Brain pericyte (primary cell): ENCODE data around the gene PPP4R3B.
A peak's percentile ranks its signal among the peaks of the same experiment; 100 is the strongest.
"Not testable (repeated sequence)": the region's sequence is repeated elsewhere in the genome, so short reads cannot be mapped to it uniquely, and the experiment has no call there.

Source experiments
- DNase-seq: peaks from one replicate; pipeline ENCODE4 v3.0.0-alpha.2; 2012; ENCODE audit warnings: low read depth, low spot score

PPP4R3B gene

DNA sequence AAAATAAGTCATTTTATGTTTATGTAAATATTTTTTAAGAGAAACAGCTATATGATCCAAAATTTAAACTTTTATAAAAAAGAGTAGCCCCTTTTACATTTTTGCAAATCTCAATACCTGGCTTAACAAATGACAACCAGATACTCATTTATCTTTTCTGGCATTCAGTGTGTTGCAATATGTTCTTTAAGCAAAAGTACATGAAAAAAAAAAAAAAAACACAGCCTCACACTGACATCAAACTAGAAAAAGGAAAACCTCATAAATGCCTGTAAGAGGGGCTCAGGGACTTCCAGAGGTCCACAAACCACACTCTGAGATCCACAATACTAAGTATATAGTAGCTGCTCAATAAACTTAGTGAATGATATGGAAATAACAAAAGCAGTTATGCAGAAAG, 21.9 kb downstream of the PPP4R3B start:
- DNase-seq, result no peak

GRCh38 chr2:55592130-55592529, 25.3 kb downstream of the PPP4R3B start:
- DNase-seq, result no peak

GRCh38 chr2:55590810-55591440, 26.5 kb downstream of the PPP4R3B start:
- DNase-seq, result no peak

DNA sequence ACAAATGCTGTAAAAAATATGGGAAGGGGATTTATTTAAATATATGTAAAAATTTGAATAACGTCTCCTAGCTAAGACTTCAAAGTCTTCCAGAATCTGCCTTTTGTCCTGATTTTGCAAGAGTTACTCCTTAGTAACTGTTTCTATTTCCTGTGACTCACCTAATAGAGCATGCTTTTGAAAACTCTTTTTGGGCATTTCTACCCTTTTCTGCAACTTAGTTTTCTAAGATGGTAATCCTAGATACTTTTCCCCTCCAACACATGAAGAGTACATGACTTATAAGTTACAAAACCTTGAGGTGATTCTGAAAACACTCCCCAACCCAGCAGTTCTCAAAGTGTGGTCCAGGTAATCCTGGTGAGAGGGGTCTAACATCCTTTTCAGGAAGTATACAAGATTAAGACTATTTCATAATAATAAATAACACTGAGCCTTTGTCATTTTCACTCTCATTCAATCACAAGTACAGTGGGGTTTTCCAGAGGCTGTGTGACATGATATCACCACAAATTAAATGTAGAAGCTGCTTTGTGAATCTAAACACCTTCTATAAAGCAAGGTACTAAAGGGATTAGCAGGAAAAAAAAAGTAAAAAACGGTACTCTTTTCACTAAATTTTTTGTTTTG, 31.9 kb downstream of the PPP4R3B start:
- DNase-seq, result no peak

GRCh38 chr2:55581874-55582547, 35.4 kb downstream of the PPP4R3B start:
- DNase-seq, result no peak

- no peak for DNase-seq
These were observed 36.0 kb downstream of the PPP4R3B start for GRCh38 chr2:55581435-55581834.

- DNase-seq, result not testable (repeated sequence)
These were observed 48.4 kb downstream of the PPP4R3B start for GRCh38 chr2:55569002-55569401.

DNA sequence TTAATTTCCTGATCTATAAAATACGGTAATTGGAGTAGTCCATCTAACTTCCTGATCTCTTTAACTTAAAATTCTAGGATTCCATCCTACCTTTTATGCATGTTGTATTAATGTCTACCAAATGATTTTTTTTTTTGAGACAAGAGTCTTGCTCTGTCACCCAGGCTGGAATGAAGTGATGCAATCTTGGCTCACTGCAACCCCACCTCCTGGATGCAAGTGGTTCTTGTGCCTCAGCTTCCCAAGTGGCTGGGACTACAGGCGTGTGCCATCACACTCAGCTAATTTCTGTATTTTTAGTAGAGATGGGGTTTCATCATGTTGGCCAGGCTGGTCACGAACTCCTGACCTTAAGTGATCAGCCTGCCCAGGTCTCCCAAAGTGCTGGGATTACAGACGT, 50.1 kb downstream of the PPP4R3B start:
- DNase-seq, result no peak

DNA sequence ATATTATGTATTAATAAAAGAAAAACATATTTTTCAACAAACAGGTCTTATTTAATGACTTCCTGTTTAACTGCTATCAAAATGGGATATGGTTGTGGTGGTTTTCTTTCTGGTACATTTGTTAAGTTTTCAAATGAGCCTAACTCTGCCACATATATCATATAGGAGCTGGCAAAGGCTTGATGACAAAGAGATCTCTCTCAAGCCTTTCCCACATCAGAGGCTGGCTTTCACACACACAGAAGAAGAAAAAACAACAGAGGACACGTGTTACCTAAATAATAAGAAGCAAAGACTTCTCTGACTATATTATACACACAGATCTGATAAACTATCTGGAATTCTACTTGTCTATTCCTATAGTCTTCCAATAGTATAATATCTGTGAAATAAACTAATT, 51.8 kb downstream of the PPP4R3B start:
- no peak for DNase-seq

DNA sequence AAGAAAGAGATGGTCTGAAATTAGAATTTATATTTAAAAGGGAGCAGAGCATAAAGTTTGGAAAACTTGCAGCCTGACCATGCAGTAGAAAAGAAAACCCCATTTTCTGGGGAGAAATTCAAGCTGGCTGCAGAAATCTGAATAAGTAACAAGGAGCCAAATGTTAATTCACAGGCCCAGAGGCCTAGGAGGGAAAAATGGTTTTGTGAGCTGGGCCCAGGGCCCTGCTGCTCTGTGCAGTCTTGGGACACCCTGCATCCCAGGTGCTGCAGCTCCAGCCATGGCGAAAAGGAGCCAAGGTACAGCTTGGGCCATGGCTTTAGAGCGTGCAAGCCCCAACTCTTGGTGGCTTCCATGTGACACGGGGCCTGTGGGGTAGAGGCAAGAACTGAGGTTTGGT, 56.6 kb downstream of the PPP4R3B start:
- DNase-seq, result no peak

DNA sequence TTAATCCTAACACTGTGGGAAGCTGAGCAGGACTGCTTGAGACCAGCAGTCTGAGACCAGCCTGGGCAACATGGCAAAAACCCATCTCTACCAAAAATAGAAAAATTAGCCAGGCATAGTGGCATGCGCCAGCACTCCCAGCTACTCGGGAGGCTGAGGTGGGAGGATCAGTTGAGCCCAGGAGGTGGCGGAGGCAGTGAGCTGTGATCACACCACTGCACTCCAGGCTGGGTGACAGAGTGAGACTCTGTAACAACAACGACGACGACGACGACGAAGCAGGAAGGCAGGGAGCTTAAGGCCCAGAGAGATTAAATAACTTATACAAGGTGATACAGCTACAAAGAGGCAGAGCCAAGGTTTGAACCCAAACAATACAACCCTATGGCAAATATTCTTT, 60.6 kb downstream of the PPP4R3B start:
- DNase-seq, result no peak

GRCh38 chr2:55555977-55556376, 61.4 kb downstream of the PPP4R3B start:
- no peak for DNase-seq

DNA sequence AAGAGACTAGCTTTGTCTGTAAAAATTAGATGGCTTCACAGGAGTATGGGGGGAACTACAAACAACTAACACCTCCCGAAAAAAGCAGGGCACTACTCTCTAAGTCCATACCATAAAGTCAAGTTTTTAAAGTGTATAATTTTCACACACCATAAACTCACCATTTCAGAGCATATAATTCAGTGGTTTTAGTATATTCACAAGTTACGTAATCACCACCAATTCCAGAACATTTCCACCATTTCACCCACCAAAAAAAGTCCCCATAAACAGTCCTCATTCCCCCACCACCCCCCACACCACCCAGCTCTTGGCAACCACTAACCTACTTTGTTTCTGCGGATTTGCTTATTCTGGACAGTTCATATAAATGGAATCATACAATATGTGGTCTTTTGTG, 64.1 kb downstream of the PPP4R3B start:
- DNase-seq, result no peak

DNA sequence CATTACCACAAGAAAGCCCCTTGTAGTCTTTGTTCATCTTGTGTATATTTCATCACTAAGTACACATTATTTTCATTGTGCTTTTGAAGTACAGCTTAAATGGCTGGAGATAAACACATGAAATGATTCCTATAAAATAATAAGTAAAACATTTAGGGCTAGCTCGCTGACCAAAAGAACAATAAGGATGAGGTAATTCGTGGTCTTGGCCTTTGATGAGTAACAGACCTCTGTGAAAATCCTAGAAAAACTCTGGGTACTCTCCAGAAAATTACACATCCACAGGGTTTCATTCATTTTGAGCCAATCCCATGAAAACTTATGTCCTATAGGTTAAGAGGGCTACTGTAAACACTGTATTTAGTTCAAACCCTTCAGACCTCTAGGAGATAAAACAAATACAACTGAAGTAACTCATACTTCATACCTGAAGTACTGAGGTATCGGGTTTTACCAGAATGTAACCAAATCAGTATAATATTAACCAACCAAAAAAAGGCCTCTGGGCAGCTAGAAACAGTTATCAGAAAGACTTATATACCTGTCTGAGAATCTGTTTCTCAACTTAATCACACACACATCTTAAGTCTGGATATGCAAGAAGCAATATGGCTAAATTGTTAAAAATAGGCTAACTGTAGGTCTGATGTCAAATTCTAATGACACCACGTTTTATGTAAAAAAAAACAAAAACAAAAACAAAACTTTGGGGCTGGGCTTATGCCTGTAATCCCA, 66.9 kb downstream of the PPP4R3B start:
- DNase-seq, result peak; percentile 26

DNA sequence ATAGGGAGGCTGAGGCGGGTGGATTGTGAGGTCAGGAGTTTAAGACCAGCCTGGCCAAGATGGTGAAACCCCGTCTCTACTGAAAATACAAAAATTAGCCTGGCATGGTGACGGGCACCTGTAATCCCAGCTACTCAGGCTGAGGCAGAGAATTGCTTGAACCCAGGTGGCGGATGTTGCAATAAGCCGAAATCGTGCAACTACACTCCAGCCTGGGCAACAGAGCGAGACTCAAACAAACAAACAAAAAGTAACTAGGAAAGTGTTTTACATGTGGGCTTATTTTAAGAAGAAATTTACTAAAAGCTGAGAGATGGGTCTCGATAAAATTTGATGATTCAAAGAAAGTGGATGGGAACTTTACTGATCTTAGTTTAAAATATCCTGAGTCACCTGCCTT, 69.7 kb downstream of the PPP4R3B start:
- not testable (repeated sequence) for DNase-seq

- DNase-seq, result no peak
These were observed 70.4 kb downstream of the PPP4R3B start for GRCh38 chr2:55547001-55547400.

DNA sequence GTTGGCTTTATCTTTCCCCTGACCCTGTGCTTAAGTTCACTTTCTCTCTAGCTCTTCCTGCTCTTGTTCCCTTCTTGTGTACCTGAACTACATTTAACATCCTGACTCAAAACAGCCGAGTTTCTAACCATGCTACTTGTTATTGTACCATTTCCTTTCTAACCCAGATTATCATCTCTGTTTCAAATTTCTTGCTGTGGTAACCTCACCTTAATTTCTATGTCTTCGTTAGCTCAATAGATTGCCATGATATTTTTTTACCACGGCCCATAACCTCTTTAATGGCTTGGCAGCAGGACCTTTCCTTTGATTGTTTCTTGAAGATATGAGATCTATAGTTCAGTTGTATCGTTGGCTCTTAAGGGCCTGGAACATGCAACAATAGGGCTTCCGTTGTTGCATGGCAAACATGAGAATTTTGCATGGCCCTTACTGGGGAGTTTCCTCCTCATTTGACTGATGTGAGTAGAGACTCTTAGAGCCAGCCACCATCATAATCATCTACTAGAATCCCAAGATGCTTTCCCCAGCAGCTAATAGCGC, 86.8 kb downstream of the PPP4R3B start:
- no peak for DNase-seq

GRCh38 chr2:55526174-55526573, 91.2 kb downstream of the PPP4R3B start:
- DNase-seq, result no peak

DNA sequence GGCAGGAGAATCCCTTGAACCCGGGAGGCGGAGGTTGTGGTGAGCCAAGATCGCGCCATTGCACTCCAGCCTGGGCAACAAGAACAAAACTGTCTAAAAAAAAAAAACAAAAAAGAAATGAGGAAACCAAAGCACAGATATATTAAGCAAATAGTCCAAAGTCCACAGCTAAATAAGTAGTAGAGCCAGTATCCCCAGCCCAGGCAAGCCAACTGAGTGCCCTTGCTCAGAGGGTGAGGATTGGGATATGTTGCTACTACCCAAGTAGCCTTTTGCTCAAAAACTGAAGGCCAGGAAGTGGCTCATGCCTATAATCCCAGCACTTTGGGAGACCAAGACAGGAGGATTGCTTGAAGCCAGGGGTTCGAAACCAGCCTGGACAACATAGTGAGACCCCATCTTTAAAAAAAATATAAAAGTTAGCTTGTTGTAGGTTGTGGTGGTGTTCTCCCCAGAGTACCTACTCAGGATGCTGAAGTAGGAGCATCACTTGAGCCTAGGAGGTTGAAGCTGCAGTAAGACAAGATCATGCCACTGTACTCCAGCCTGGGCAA, 92.5 kb downstream of the PPP4R3B start:
- DNase-seq, result no peak

DNA sequence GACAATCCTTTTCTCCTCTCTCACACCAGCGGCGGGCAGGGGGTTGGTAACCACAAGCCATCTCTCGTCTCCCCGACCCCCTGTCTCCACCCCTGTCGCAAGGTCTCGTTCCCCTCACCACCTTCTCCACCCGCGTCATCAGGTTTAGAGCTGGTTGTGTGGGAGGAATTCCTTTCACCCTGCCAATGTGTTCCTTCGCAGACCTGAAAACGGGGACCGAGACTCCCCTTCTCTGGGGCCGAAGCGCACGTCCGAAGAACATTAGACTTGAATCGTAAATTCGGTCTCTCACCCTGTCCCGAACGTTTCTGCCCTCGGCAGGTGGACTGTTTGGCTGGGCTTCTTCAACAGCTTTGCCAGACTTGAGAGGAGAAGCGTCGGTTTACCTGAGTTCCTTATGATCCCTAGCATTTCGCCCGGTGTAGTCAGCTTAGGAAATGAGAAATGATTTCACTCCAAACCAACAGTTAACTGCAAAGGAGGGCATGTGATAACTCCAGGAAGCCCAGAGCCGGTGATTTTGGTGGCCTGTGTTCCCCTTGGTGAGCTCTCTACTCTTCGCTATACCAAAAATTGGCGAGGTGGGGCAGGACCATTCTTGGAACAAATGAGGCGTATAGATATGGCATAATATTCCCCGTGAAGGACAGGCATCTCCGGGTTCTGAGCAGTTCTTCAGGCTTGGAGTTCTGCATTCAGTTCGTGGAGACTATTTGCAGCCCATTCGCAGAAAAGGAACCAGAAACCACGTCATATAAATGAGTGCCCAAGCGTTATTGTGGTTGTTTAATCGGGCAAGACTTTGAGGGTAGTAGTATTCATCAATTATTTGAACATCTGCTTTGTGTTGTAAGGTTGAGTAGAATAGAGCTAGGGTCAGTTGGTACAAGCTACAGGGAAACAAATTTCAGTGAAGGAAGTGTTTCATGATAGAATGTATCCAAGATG, 97.2 kb downstream of the PPP4R3B start:
- DNase-seq, result no peak

DNA sequence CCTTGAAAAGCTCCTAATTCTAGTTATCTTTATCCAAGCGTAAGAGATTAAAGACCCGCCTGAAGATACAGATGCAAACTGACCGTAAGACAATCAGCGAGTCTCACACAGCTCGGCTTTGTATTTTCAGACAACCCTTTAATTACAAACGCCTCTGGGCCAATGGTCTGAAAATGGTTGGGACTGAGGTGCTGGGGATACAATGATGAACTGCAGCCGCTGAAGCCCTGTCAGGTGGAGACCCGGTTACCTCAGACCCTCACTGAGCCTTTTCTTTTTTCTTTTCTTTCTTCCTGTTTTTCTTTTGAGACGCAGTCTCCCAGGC, 98.6 kb downstream of the PPP4R3B start:
- DNase-seq, result no peak
